H1 (cell line): ENCODE data around the gene NETO2. TPM values are rescaled to one million over a fixed set of nuclear protein-coding genes. Genes with fewer than 3 reads are reported as not detected.

Source experiments
- CTCF ChIA-PET: fragments of 300-600 bp; sonication (Branson Sonifier 250); formaldehyde crosslinking; loops from one replicate; lab custom pipeline; 2021; ENCODE audit not compliant: partially characterized antibody; lab: Charles Lee
- POLR2A ChIA-PET: fragments of 300-600 bp; sonication (Branson Sonifier 250); formaldehyde crosslinking; loops from one replicate; lab custom pipeline; 2021; ENCODE audit warnings: inconsistent platforms; ENCODE audit not compliant: partially characterized antibody; lab: Charles Lee
- DNase-seq, 2 experiments: peaks; one replicate each; pipeline versions ENCODE4 v3.0.0 to v3.0.0-alpha.2; 2010 to 2022; ENCODE audit warnings: low spot score in 2 of 2, low read depth in 1 of 2, mixed read lengths in 1 of 2
- FAIRE-seq: peaks from 2 replicates; lab custom pipeline; 2011; peaks lifted over from hg19 to GRCh38; lab: Jason Lieb, UNC
- H2AFZ ChIP-seq: 2 replicates; pipeline ENCODE4 v1.8.1; 2012; ENCODE audit warnings: low read length, inconsistent platforms
- H2AK5ac ChIP-seq: 2 replicates; pipeline ENCODE4 v1.6.1; 2013; ENCODE audit warnings: low read depth, low read length
- H2BK120ac ChIP-seq: replicated peaks from 2 replicates; pipeline ENCODE3; 2013; ENCODE audit warnings: low read depth, low read length, inconsistent platforms
- H2BK12ac ChIP-seq: 2 replicates; pipeline ENCODE4 v1.6.1; 2013; ENCODE audit warnings: low read depth, low read length
- H2BK15ac ChIP-seq: 2 replicates; pipeline ENCODE4 v1.6.1; 2013; ENCODE audit warnings: low read length
- H2BK20ac ChIP-seq: 2 replicates; pipeline ENCODE4 v1.6.1; 2013; ENCODE audit warnings: low read length
- H2BK5ac ChIP-seq: 2 replicates; pipeline ENCODE4 v1.6.1; 2013; ENCODE audit warnings: low read depth, low read length
- H3K14ac ChIP-seq: 2 replicates; pipeline ENCODE4 v1.6.1; 2013; ENCODE audit warnings: inconsistent platforms; ENCODE audit not compliant: insufficient read length
- H3K18ac ChIP-seq: 2 replicates; pipeline ENCODE4 v1.6.1; 2013; ENCODE audit warnings: low read length; ENCODE audit errors: extremely low read depth
- H3K23ac ChIP-seq: 2 replicates; pipeline ENCODE4 v1.6.1; 2013; ENCODE audit warnings: inconsistent platforms; ENCODE audit not compliant: insufficient read length
- H3K23me2 ChIP-seq: 2 replicates; pipeline ENCODE4 v1.6.1; 2013; ENCODE audit warnings: low read depth, low read length
- H3K27ac ChIP-seq: 2 replicates; pipeline ENCODE4 v1.6.1; 2011; ENCODE audit warnings: low read depth, low read length, inconsistent platforms
- H3K27me3 ChIP-seq, 4 experiments: replicated peaks in 1 of 4; 1 replicate in 1 of 4; 2 replicates in 3 of 4; pipeline versions ENCODE4 v1.6.1 to v1.8.1; 2011 to 2013; ENCODE audit warnings: low read length in 3 of 4, mild to moderate bottlenecking in 3 of 4, inconsistent platforms in 2 of 4, mixed read lengths in 2 of 4, moderate library complexity in 1 of 4; ENCODE audit not compliant: control insufficient read depth in 3 of 4, insufficient read depth in 3 of 4; ENCODE audit errors: extremely low read depth in 1 of 4
- H3K36me3 ChIP-seq, 4 experiments: 2 replicates each; pipeline versions ENCODE4 v1.6.1 to v1.8.1; 2011 to 2013; ENCODE audit warnings: mild to moderate bottlenecking in 4 of 4, low read length in 3 of 4, moderate library complexity in 2 of 4, control low read depth in 1 of 4, inconsistent platforms in 1 of 4; ENCODE audit not compliant: insufficient read depth in 4 of 4, control insufficient read depth in 2 of 4
- H3K4ac ChIP-seq: replicated peaks from 2 replicates; pipeline ENCODE3; 2013; ENCODE audit warnings: low read length, low read depth, mixed read lengths, inconsistent platforms; ENCODE audit not compliant: insufficient read length
- H3K4me1 ChIP-seq, 4 experiments: replicated peaks in 1 of 4; 1 replicate in 1 of 4; 2 replicates in 3 of 4; pipeline versions ENCODE4 v1.6.1 to v1.8.1; 2011 to 2013; ENCODE audit warnings: low read length in 3 of 4, inconsistent platforms in 2 of 4, mixed read lengths in 1 of 4; ENCODE audit not compliant: insufficient read depth in 4 of 4, control insufficient read depth in 3 of 4
- H3K4me2 ChIP-seq, 2 experiments: 2 replicates each; pipeline versions ENCODE4 v1.6.1 to v1.8.1; 2011 to 2013; ENCODE audit warnings: low read depth in 2 of 2, low read length in 2 of 2, control low read depth in 1 of 2, inconsistent platforms in 1 of 2, mild to moderate bottlenecking in 1 of 2; ENCODE audit not compliant: insufficient read depth in 1 of 2
- H3K4me3 ChIP-seq, 4 experiments: fragments of 200-600, 300-600 bp in 1 of 4; sonication (generic), shearing (Covaris generic), sonication (Bioruptor Twin) in 1 of 4; 2 replicates each; pipeline versions ENCODE4 v1.5.1 to v1.8.1; 2011 to 2016; ENCODE audit warnings: low read length in 4 of 4, low read depth in 3 of 4, control low read depth in 2 of 4, inconsistent platforms in 2 of 4, mild to moderate bottlenecking in 2 of 4, mixed read lengths in 1 of 4, moderate library complexity in 1 of 4; ENCODE audit not compliant: insufficient read depth in 2 of 4; ENCODE audit errors: extremely low read depth in 1 of 4
- H3K56ac ChIP-seq: replicated peaks from 2 replicates; pipeline ENCODE3; 2013; ENCODE audit warnings: low read depth, mild to moderate bottlenecking, mixed read lengths, low read length, inconsistent platforms; ENCODE audit not compliant: insufficient read length
- H3K79me1 ChIP-seq: 2 replicates; pipeline ENCODE4 v1.6.1; 2013; ENCODE audit warnings: low read depth, low read length, control low read depth
- H3K79me2 ChIP-seq, 2 experiments: 2 replicates each; pipeline versions ENCODE4 v1.6.1 to v1.8.1; 2012 to 2013; ENCODE audit warnings: low read length in 2 of 2, mild to moderate bottlenecking in 2 of 2, inconsistent platforms in 1 of 2; ENCODE audit not compliant: insufficient read depth in 2 of 2, control insufficient read depth in 1 of 2
- H3K9ac ChIP-seq, 4 experiments: replicated peaks in 1 of 4; 1 replicate in 1 of 4; 2 replicates in 3 of 4; pipeline versions ENCODE4 v1.6.1 to v1.8.1; 2011 to 2013; ENCODE audit warnings: low read depth in 3 of 4, low read length in 3 of 4, control low read depth in 2 of 4, mild to moderate bottlenecking in 2 of 4, moderate library complexity in 2 of 4, inconsistent platforms in 1 of 4; ENCODE audit errors: extremely low read depth in 1 of 4
- H3K9me3 ChIP-seq, 2 experiments: 2 replicates each; pipeline versions ENCODE4 v1.6.1 to v1.8.1; 2012 to 2013; ENCODE audit warnings: mild to moderate bottlenecking in 2 of 2, moderate library complexity in 2 of 2, control low read depth in 1 of 2, inconsistent platforms in 1 of 2, low read depth in 1 of 2, low read length in 1 of 2, mixed read lengths in 1 of 2; ENCODE audit not compliant: insufficient read depth in 2 of 2
- H4K20me1 ChIP-seq, 2 experiments: replicated peaks in 1 of 2; 2 replicates each; pipeline versions ENCODE3 to v1.8.1; 2011 to 2013; ENCODE audit warnings: inconsistent platforms in 2 of 2, low read length in 2 of 2, mild to moderate bottlenecking in 1 of 2; ENCODE audit not compliant: insufficient read depth in 2 of 2, control insufficient read depth in 1 of 2
- H4K5ac ChIP-seq: 2 replicates; pipeline ENCODE4 v1.6.1; 2013; ENCODE audit warnings: low read length, low read depth, mixed read lengths, inconsistent platforms; ENCODE audit not compliant: insufficient read length
- H4K8ac ChIP-seq: 2 replicates; pipeline ENCODE4 v1.8.0; 2013; ENCODE audit warnings: mild to moderate bottlenecking, moderate library complexity, low read length, inconsistent platforms; ENCODE audit not compliant: insufficient read depth; ENCODE audit errors: extremely low read depth
- H4K91ac ChIP-seq: replicated peaks from 2 replicates; pipeline ENCODE3; 2013; ENCODE audit warnings: low read length, mixed read lengths, inconsistent platforms; ENCODE audit not compliant: insufficient read length
- BCL11A ChIP-seq, 2 experiments: IDR thresholded peaks; one replicate each; pipeline ENCODE4 v1.6.1; 2011; ENCODE audit warnings: low read depth in 2 of 2, low read length in 2 of 2, mild to moderate bottlenecking in 2 of 2
- BRCA1 ChIP-seq: IDR thresholded peaks from 2 replicates; pipeline ENCODE4 v1.6.1; 2012; ENCODE audit warnings: low read depth, low read length, improper control_type of control experiment
- EGR1 ChIP-seq: IDR thresholded peaks from 2 replicates; pipeline ENCODE4 v1.6.1; 2011; ENCODE audit warnings: low read depth, low read length, borderline replicate concordance
- FOSL1 ChIP-seq: IDR thresholded peaks from 2 replicates; pipeline ENCODE4 v1.6.1; 2011; ENCODE audit warnings: mild to moderate bottlenecking, low read depth, low read length, moderate library complexity; ENCODE audit not compliant: insufficient read depth
- GTF2F1 ChIP-seq: IDR thresholded peaks from 2 replicates; pipeline ENCODE4 v1.6.1; 2012; ENCODE audit warnings: low read depth, low read length, improper control_type of control experiment, borderline replicate concordance
- KDM5A ChIP-seq: fragments of 200-600 bp; IDR thresholded peaks from 2 replicates; pipeline ENCODE4 v1.7.1; 2012; ENCODE audit warnings: mild to moderate bottlenecking, low read length, inconsistent platforms, mixed read lengths
- NANOG ChIP-seq: IDR thresholded peaks from 2 replicates; pipeline ENCODE4 v1.6.1; 2011; ENCODE audit warnings: low read length, low read depth, mild to moderate bottlenecking, inconsistent platforms; ENCODE audit not compliant: insufficient read depth, poor library complexity, severe bottlenecking
- RXRA ChIP-seq: IDR thresholded peaks from 2 replicates; pipeline ENCODE4 v1.6.1; 2011; ENCODE audit warnings: low read depth, mild to moderate bottlenecking, low read length, moderate library complexity; ENCODE audit not compliant: insufficient read depth
- SP1 ChIP-seq: IDR thresholded peaks from 2 replicates; pipeline ENCODE4 v1.6.1; 2011; ENCODE audit warnings: low read depth, low read length
- SP4 ChIP-seq: IDR thresholded peaks from 2 replicates; pipeline ENCODE4 v1.6.1; 2012; ENCODE audit warnings: low read length, inconsistent platforms
- TAF7 ChIP-seq: optimal IDR thresholded peaks from 2 replicates; pipeline ENCODE3; 2011; ENCODE audit warnings: low read depth, mild to moderate bottlenecking, inconsistent platforms, low read length, moderate library complexity, borderline replicate concordance
- TCF12 ChIP-seq: IDR thresholded peaks from 2 replicates; pipeline ENCODE4 v1.6.1; 2011; ENCODE audit warnings: low read depth, mild to moderate bottlenecking, low read length
- WGBS, 2 experiments: shearing (Covaris generic) in 1 of 2; methylation state at CpG; one replicate each; pipeline versions ENCODE4 v1.1.6 to v1.1.7; 2013 to 2015; ENCODE audit warnings: low lambda C conversion rate in 2 of 2, mixed read lengths in 2 of 2, inconsistent platforms in 1 of 2, low coverage in 1 of 2, missing lambda C conversion rate in 1 of 2; ENCODE audit not compliant: insufficient replicate concordance in 2 of 2, insufficient coverage in 1 of 2, insufficient read length in 1 of 2; ENCODE audit errors: extremely low coverage in 1 of 2, missing lambda C conversion rate in 1 of 2; 5-methylcytosine and 5-hydroxymethylcytosine counted together
- polyA plus RNA-seq, 7 experiments: library from polyadenylated mRNA; depleted of rRNA in 3 of 7; stranded (reverse) in 5 of 7; unstranded in 2 of 7; fragments of >200 nt in 5 of 7; fragments of 200-250 nt in 2 of 7; gene quantifications; 1 replicate in 5 of 7; 2 replicates in 1 of 7; 4 replicates in 1 of 7; pipeline versions ENCODE4 v1.2.1 to v1.2.3, GENCODE V29; 2011 to 2013; ENCODE audit warnings: missing spikeins in 2 of 7, mixed read lengths in 2 of 7
- total RNA-seq: library from RNA; stranded (reverse); fragmentation: NEBNext Ultra II Directional; extraction: Animal tissue kit (Norgen Biotek cat#: 25700); gene quantifications from 2 replicates; pipeline ENCODE4 v1.2.1, GENCODE V29; 2021
- TF ChIP-seq, protein P1 (sequence below): IDR thresholded peaks from 2 replicates; pipeline ENCODE4 v1.6.1; 2012; ENCODE audit warnings: low read length, inconsistent platforms

The NETO2 gene
- total and polyA plus RNA-seq, 2 of the 8 experiments (the other 6 are each of a cell fraction or from before 2014, with no cell fraction given): 9.4 to 12.5 TPM

DNA sequence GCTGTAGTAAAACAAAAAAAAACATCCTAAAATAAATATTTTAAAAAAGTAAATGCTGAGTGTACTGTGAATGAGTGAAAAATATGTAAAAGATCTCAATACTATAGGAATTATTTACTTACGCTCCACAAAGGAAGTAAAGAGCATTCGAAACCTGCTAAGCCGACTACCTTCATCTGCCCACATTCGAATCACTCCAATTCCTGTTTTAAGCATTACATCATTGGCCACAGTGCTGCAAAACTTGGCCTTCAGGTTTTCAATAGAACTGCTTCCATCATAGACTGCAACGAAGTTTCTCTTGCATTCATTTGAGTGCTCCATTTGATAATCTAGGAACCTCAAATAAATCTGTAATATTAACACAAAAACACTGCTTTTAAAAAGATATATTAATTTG, 34.4 kb downstream of the NETO2 start:
- Histone ChIP-seq H3K4me1 (no peaks in the 10 kb centered on the region), H3K18ac (no peak overlapping the region), H4K8ac (no peak overlapping the region), H3K9me3 (no peaks in the 10 kb centered on the region), H4K5ac (no peak overlapping the region), H3K4me3 (no peak overlapping the region), H4K20me1 (no peaks in the 10 kb centered on the region), H2BK15ac (no peak overlapping the region), H3K79me1 (no peaks in the 10 kb centered on the region), H2AK5ac (no peak overlapping the region), H3K4me2 (no peak overlapping the region), H3K27ac (no peak overlapping the region), H2BK20ac (no peak overlapping the region), H3K56ac (no peak overlapping the region), H3K23ac (no peak overlapping the region), H2BK120ac (no peak overlapping the region), H3K27me3 (no peaks in the 10 kb centered on the region), H3K9ac (no peak overlapping the region), H3K4ac (no peak overlapping the region), H3K23me2 (no peaks in the 10 kb centered on the region), H3K14ac (no peak overlapping the region), H3K36me3 (no peaks in the 10 kb centered on the region; a peak in 2 of 8 replicates), H2BK12ac (no peak overlapping the region), H2AFZ (no peak overlapping the region), H2BK5ac (no peak overlapping the region), H3K79me2 (no peaks in the 10 kb centered on the region), H4K91ac (no peak overlapping the region)
- DNase-seq (no peak), FAIRE-seq (no peak)
- POLR2A ChIA-PET: no interaction called here
- WGBS, 2 experiments: 96% methylated on average over 5 of the region's 5 CpGs; no CpG with 5 or more reads in 1 of the 2 experiments
- CTCF ChIA-PET: interaction anchor here (0.8 to 1.6 kb wide), 4 partner anchors 8 to 33 kb away, joined by 3 to 5 read pairs (median 4); no protein-coding TSS in a partner anchor
- TF ChIP-seq TAF7 (no peak), EGR1 (no peak), KDM5A (no peak), BRCA1 (no peak), FOSL1 (no peak), BCL11A (IDR thresholded peaks at IDR 0.05; ENCODE audit: low read depth in 2 of 2, low read length in 2 of 2) (no peak), RXRA (no peak), GTF2F1 (no peak), SP4 (no peak), NANOG (no peak), SP1 (no peak), TCF12 (no peak)
- TF ChIP-seq, protein P1, sequence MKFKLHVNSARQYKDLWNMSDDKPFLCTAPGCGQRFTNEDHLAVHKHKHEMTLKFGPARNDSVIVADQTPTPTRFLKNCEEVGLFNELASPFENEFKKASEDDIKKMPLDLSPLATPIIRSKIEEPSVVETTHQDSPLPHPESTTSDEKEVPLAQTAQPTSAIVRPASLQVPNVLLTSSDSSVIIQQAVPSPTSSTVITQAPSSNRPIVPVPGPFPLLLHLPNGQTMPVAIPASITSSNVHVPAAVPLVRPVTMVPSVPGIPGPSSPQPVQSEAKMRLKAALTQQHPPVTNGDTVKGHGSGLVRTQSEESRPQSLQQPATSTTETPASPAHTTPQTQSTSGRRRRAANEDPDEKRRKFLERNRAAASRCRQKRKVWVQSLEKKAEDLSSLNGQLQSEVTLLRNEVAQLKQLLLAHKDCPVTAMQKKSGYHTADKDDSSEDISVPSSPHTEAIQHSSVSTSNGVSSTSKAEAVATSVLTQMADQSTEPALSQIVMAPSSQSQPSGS: no peak
